Stimulated activated CD8-positive, alpha-beta memory T cell treated with anti-CD3 and anti-CD28 coated beads, Interleukin-15, amount 100 ng/mL, for 48 hours (primary cell): ENCODE data around the gene TMEM235.

Source experiments
- DNase-seq, 2 donors: peaks; one replicate each; pipeline ENCODE4 v3.0.0-alpha.2; 2020; ENCODE audit warnings: low read depth in 2 of 2

TMEM235 gene

GRCh38 chr17:78255029-78255656 is 23.7 kb downstream of the TMEM235 start:
- no peak for DNase-seq

- no peak for DNase-seq
Measured at GRCh38 chr17:78255953-78256706, 24.7 kb downstream of the TMEM235 start.

- no peak for DNase-seq
Measured at GRCh38 chr17:78256707-78257591, 25.5 kb downstream of the TMEM235 start.

GRCh38 chr17:78257810-78258322 is 26.4 kb downstream of the TMEM235 start:
- DNase-seq, result no peak

- DNase-seq, result peak; percentile 30 to 50
Measured at GRCh38 chr17:78258323-78259191, 27.1 kb downstream of the TMEM235 start.

- no peak for DNase-seq
Measured at GRCh38 chr17:78259192-78259554, 27.7 kb downstream of the TMEM235 start.

- DNase-seq, result no peak
Measured at GRCh38 chr17:78263063-78263735, 31.8 kb downstream of the TMEM235 start.

- no peak for DNase-seq
Measured at GRCh38 chr17:78263736-78264340, 32.4 kb downstream of the TMEM235 start.

GRCh38 chr17:78264590-78264989 is 33.2 kb downstream of the TMEM235 start:
- no peak for DNase-seq

GRCh38 chr17:78265121-78265520 is 33.7 kb downstream of the TMEM235 start:
- no peak for DNase-seq

GRCh38 chr17:78266231-78266631 is 34.8 kb downstream of the TMEM235 start:
- DNase-seq, result no peak

- no peak for DNase-seq
Measured at GRCh38 chr17:78266771-78267170, 35.3 kb downstream of the TMEM235 start.

GRCh38 chr17:78267253-78268073 is 36.0 kb downstream of the TMEM235 start:
- DNase-seq, result no peak

- DNase-seq, result no peak
Measured at GRCh38 chr17:78268191-78268874, 36.9 kb downstream of the TMEM235 start.

GRCh38 chr17:78268951-78269905 is 37.8 kb downstream of the TMEM235 start:
- no peak for DNase-seq

GRCh38 chr17:78269955-78270381 is 38.5 kb downstream of the TMEM235 start:
- no peak for DNase-seq

- DNase-seq, result no peak
Measured at GRCh38 chr17:78271419-78272170, 40.2 kb downstream of the TMEM235 start.
